CD14-positive monocyte (primary cell): ENCODE measurements around the gene ATP5F1B. TPM values are rescaled to one million over a fixed set of nuclear protein-coding genes. Genes with fewer than 3 reads are reported as not detected.

ENCODE experiments used
- DNase-seq, 3 donors: peaks; one replicate each; pipeline ENCODE4 v3.0.0-alpha.2; 2011 to 2022
- H2AFZ ChIP-seq: 2 replicates; pipeline ENCODE4 v1.6.0; 2012; ENCODE audit warnings: mild to moderate bottlenecking, low read depth, low read length, inconsistent platforms; ENCODE audit not compliant: insufficient read depth, poor library complexity, severe bottlenecking
- H3K27ac ChIP-seq, 2 donors: 1 replicate in 1 of 2; 2 replicates in 1 of 2; pipeline ENCODE4 v1.5.1; 2012 to 2013; ENCODE audit warnings: low read length in 2 of 2, control low read depth in 1 of 2, inconsistent platforms in 1 of 2, low read depth in 1 of 2, mild to moderate bottlenecking in 1 of 2
- H3K27me3 ChIP-seq, 2 donors: one replicate each; pipeline versions ENCODE4 v1.6.0 to v1.6.1; 2011 to 2013; ENCODE audit warnings: low read length in 2 of 2; ENCODE audit not compliant: control insufficient read depth in 2 of 2, insufficient read depth in 2 of 2
- H3K36me3 ChIP-seq, 2 donors: replicated peaks in 1 of 2; 1 replicate in 1 of 2; 2 replicates in 1 of 2; pipeline versions ENCODE4 v1.5.1 to v1.6.1; 2012 to 2013; ENCODE audit warnings: low read length in 2 of 2, control low read depth in 1 of 2, inconsistent platforms in 1 of 2, mild to moderate bottlenecking in 1 of 2; ENCODE audit not compliant: insufficient read depth in 2 of 2, control insufficient read depth in 1 of 2
- H3K4me1 ChIP-seq, 2 donors: 1 replicate in 1 of 2; 2 replicates in 1 of 2; pipeline versions ENCODE4 v1.5.1 to v1.6.1; 2012 to 2013; ENCODE audit warnings: low read length in 2 of 2, control low read depth in 1 of 2, inconsistent platforms in 1 of 2, mild to moderate bottlenecking in 1 of 2, moderate library complexity in 1 of 2; ENCODE audit not compliant: insufficient read depth in 2 of 2, control insufficient read depth in 1 of 2
- H3K4me2 ChIP-seq: replicated peaks from 2 replicates; pipeline ENCODE3; 2012; ENCODE audit warnings: low read length, moderate library complexity, mild to moderate bottlenecking; ENCODE audit not compliant: poor library complexity, severe bottlenecking; ENCODE audit errors: extremely low read depth
- H3K4me3 ChIP-seq, 3 experiments: fragments of 200-600 bp in 1 of 3; sonication (generic) in 1 of 3; replicated peaks in 1 of 3; 1 replicate in 2 of 3; 2 replicates in 1 of 3; pipeline ENCODE4 v1.5.1; 2011 to 2013; ENCODE audit warnings: low read length in 3 of 3, mild to moderate bottlenecking in 3 of 3, control low read depth in 2 of 3, low read depth in 2 of 3, inconsistent platforms in 1 of 3, moderate library complexity in 1 of 3
- H3K79me2 ChIP-seq: 2 replicates; pipeline ENCODE4 v1.6.0; 2012; ENCODE audit warnings: mild to moderate bottlenecking, control low read depth, inconsistent platforms, low read length, moderate library complexity; ENCODE audit not compliant: insufficient read depth
- H3K9ac ChIP-seq: 2 replicates; pipeline ENCODE4 v1.6.0; 2017; ENCODE audit warnings: low read length, mild to moderate bottlenecking; ENCODE audit not compliant: insufficient read depth, poor library complexity, severe bottlenecking
- H3K9me3 ChIP-seq, 2 donors: replicated peaks in 1 of 2; 1 replicate in 1 of 2; 2 replicates in 1 of 2; pipeline versions ENCODE4 v1.5.1 to v1.6.1; 2012 to 2013; ENCODE audit warnings: low read length in 2 of 2, control low read depth in 1 of 2; ENCODE audit not compliant: control insufficient read depth in 1 of 2, insufficient read depth in 1 of 2
- H4K20me1 ChIP-seq: 2 replicates; pipeline ENCODE4 v1.6.0; 2012; ENCODE audit warnings: mild to moderate bottlenecking, low read length, control low read depth, moderate library complexity; ENCODE audit not compliant: insufficient read depth
- H3K27ac Mint-ChIP-seq, 7 donors: one replicate each; pipeline ENCODE4 v1.8.0; 2020; ENCODE audit warnings: mild to moderate bottlenecking in 7 of 7, mixed read lengths in 7 of 7, moderate library complexity in 6 of 7, inconsistent platforms in 2 of 7
- H3K27me3 Mint-ChIP-seq, 3 donors: one replicate each; pipeline ENCODE4 v1.8.0; 2021 to 2022; ENCODE audit warnings: low read depth in 3 of 3, mild to moderate bottlenecking in 3 of 3, mixed read lengths in 3 of 3, moderate library complexity in 3 of 3, inconsistent platforms in 1 of 3
- H3K36me3 Mint-ChIP-seq, 2 donors: one replicate each; pipeline ENCODE4 v1.8.0; 2020; ENCODE audit warnings: mixed read lengths in 2 of 2, inconsistent platforms in 1 of 2, mild to moderate bottlenecking in 1 of 2
- H3K4me1 Mint-ChIP-seq: one replicate; pipeline ENCODE4 v1.8.0; 2020; ENCODE audit warnings: mild to moderate bottlenecking, mixed read lengths
- H3K4me3 Mint-ChIP-seq, 2 donors: one replicate each; pipeline ENCODE4 v1.8.0; 2020; ENCODE audit warnings: mild to moderate bottlenecking in 2 of 2, mixed read lengths in 2 of 2, moderate library complexity in 1 of 2
- H3K9me3 Mint-ChIP-seq, 7 donors: one replicate each; pipeline ENCODE4 v1.8.0; 2020 to 2022; ENCODE audit warnings: mixed read lengths in 7 of 7, mild to moderate bottlenecking in 6 of 7, moderate library complexity in 6 of 7, inconsistent platforms in 2 of 7
- WGBS: methylation state at CpG from one replicate; pipeline ENCODE4 v1.1.5; 2013; ENCODE audit warnings: missing lambda C conversion rate; ENCODE audit not compliant: insufficient coverage; 5-methylcytosine and 5-hydroxymethylcytosine counted together
- intact Hi-C, 2 donors: fragments of 100-400 bp; cut with micrococcal nuclease; formaldehyde crosslinking; loops; one replicate each; pipeline versions ENCODE4 v1.15.0 to v1.15.1; 2023
- polyA minus RNA-seq: library from RNA; depleted of rRNA, polyadenylated mRNA; stranded (reverse); fragments of >200 nt; gene quantifications from 2 replicates; pipeline ENCODE4 v1.2.3, GENCODE V29; 2012
- polyA plus RNA-seq, 3 donors: library from polyadenylated mRNA; depleted of rRNA in 1 of 3; unstranded in 2 of 3; stranded (reverse) in 1 of 3; fragments of 300-500 nt in 2 of 3; fragments of >200 nt in 1 of 3; fragmentation: Illumina TruSeq in 2 of 3; gene quantifications; 1 replicate in 2 of 3; 2 replicates in 1 of 3; pipeline ENCODE4 v1.2.3, GENCODE V29; 2012 to 2021
- total RNA-seq, 12 experiments: library from RNA in 1 of 12; stranded (reverse) in 1 of 12; fragments of 120-200 nt in 1 of 12; gene quantifications; one replicate each; pipeline ENCODE4 v1.2.4 and lab custom pipeline; 2013 to 2026; ENCODE audit warnings: mixed read lengths in 6 of 12, inconsistent platforms in 1 of 12
- TF ChIP-seq, protein P1 (sequence below): fragments of 200-600 bp; IDR thresholded peaks from one replicate; pipeline ENCODE4 v1.8.0; 2022; ENCODE audit warnings: antibody characterized with exemption, mild to moderate bottlenecking

Gene ATP5F1B
- total RNA-seq (2013), result 356 TPM
- polyA plus RNA-seq (1,000 to 10,000 TPM in 2 of 3 donors, 100 to 1,000 TPM in 1; 554 to 1,093 (median 1,038) TPM), polyA minus RNA-seq (142 and 246 TPM in 2 replicates), total RNA-seq (lab: John Stamatoyannopoulos, UW) (183 to 381 (median 309) reads per million in 11 experiments)

GRCh38 chr12:56645717-56646446, at the start of gene ATP5F1B:
Gene ATP5F1B, minus strand, starts transcription at chr12:56645984. Its CDS starts 21 bp downstream, at chr12:56645963.
- Mint-ChIP-seq H3K4me1 (peaks cover 31% of the 10 kb centered on the region), H3K27ac (peak within 1 kb of the TSS; percentile 95 to 99 (median 97))
- intact Hi-C loops, result loop anchor here (5.0 to 10.0 kb wide), 3 partner anchors 41 to 79 kb away; partner anchors contain the start of genes PTGES3 (in 2 of the 2) and NACA (in 1 of the 2)

GRCh38 chr12:56694161-56694560, 48.4 kb upstream of the ATP5F1B start:
- Histone ChIP-seq H3K9me3 (no peaks in the 10 kb centered on the region), H3K4me1 (peaks cover 17 to 24% of the 10 kb centered on the region in 2 donors), H3K4me3 (no peak overlapping the region), H3K36me3 (no peaks in the 10 kb centered on the region), H3K79me2 (no peaks in the 10 kb centered on the region), H4K20me1 (no peaks in the 10 kb centered on the region), H3K4me2 (no peak overlapping the region), H2AFZ (no peak overlapping the region), H3K27ac (no peak overlapping the region), H3K27me3 (no peaks in the 10 kb centered on the region), H3K9ac (no peak overlapping the region)
- Mint-ChIP-seq H3K36me3 (no peaks in the 10 kb centered on the region), H3K4me3 (no peak overlapping the region), H3K4me1 (peaks cover 17% of the 10 kb centered on the region), H3K27me3 (peaks cover 0 to 5% (median 0%) of the 10 kb centered on the region in 3 donors), H3K9me3 (peaks cover 0 to 3% (median 0%) of the 10 kb centered on the region in 7 donors), H3K27ac (no peak overlapping the region)
- intact Hi-C loops, result no loop called here
- 100% methylated on average over 1 of the region's 5 CpGs for WGBS
- TF ChIP-seq, protein P1, sequence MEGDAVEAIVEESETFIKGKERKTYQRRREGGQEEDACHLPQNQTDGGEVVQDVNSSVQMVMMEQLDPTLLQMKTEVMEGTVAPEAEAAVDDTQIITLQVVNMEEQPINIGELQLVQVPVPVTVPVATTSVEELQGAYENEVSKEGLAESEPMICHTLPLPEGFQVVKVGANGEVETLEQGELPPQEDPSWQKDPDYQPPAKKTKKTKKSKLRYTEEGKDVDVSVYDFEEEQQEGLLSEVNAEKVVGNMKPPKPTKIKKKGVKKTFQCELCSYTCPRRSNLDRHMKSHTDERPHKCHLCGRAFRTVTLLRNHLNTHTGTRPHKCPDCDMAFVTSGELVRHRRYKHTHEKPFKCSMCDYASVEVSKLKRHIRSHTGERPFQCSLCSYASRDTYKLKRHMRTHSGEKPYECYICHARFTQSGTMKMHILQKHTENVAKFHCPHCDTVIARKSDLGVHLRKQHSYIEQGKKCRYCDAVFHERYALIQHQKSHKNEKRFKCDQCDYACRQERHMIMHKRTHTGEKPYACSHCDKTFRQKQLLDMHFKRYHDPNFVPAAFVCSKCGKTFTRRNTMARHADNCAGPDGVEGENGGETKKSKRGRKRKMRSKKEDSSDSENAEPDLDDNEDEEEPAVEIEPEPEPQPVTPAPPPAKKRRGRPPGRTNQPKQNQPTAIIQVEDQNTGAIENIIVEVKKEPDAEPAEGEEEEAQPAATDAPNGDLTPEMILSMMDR, result no peak
- no peak for DNase-seq

More at GRCh38 chr12:56645717-56646446, at the start of gene ATP5F1B:
- peaks cover 34% of the 10 kb centered on the region for H4K20me1 ChIP-seq
- peaks cover 33 to 34% of the 10 kb centered on the region in 2 donors for H3K36me3 ChIP-seq
- no peaks in the 10 kb centered on the region for H3K27me3 ChIP-seq
- peak within 1 kb of the TSS; percentile 89 for H2AFZ ChIP-seq
- peaks cover 0 to 4% (median 3%) of the 10 kb centered on the region in 3 donors for H3K27me3 Mint-ChIP-seq
- peaks cover 27 to 38% of the 10 kb centered on the region in 2 donors for H3K4me1 ChIP-seq
- H3K4me3 Mint-ChIP-seq, result peak within 1 kb of the TSS; percentile 97 to 99
- H3K9me3 ChIP-seq, result no peaks in the 10 kb centered on the region
- under 1% methylated on average over 33 of the region's 39 CpGs for WGBS
- TF ChIP-seq, protein P1, result no peak
- H3K4me3 ChIP-seq, result peak within 1 kb of the TSS; percentile 86 to 94 (median 91)
- H3K4me2 ChIP-seq, result peak within 1 kb of the TSS; percentile 91
- peaks cover 30 to 36% of the 10 kb centered on the region in 2 donors for H3K36me3 Mint-ChIP-seq
- peaks cover 0 to 2% (median 0%) of the 10 kb centered on the region in 7 donors for H3K9me3 Mint-ChIP-seq
- H3K79me2 ChIP-seq, result peaks cover 50% of the 10 kb centered on the region
- DNase-seq, result peak; percentile 98 to 100 (median 99)
- H3K9ac ChIP-seq, result peak within 1 kb of the TSS; percentile 92
- peak within 1 kb of the TSS; percentile 81 to 94 for H3K27ac ChIP-seq
